K562 (cell line): ENCODE results near the gene SLC35F5.

Source experiments
- BCOR ChIP-seq: fragments of 450-650 bp; IDR thresholded peaks from 2 replicates; pipeline ENCODE4 v1.6.1; 2016
- BMI1 ChIP-seq: fragments of 150-350 bp; IDR thresholded peaks from 2 replicates; pipeline ENCODE4 v1.6.1; 2014; ENCODE audit warnings: low read length
- TF ChIP-seq, protein P1 (sequence below), 3 experiments: IDR thresholded peaks in 2 of 3; conservative IDR thresholded peaks in 1 of 3; 2 replicates each; pipeline ENCODE4 v1.5.1; 2011 to 2012; ENCODE audit warnings: low read length in 3 of 3, mild to moderate bottlenecking in 3 of 3, control low read depth in 2 of 3, improper control_type of control experiment in 1 of 3, inconsistent platforms in 1 of 3, low read depth in 1 of 3, mixed read lengths in 1 of 3, moderate library complexity in 1 of 3; ENCODE audit not compliant: insufficient read depth in 2 of 3

DNA sequence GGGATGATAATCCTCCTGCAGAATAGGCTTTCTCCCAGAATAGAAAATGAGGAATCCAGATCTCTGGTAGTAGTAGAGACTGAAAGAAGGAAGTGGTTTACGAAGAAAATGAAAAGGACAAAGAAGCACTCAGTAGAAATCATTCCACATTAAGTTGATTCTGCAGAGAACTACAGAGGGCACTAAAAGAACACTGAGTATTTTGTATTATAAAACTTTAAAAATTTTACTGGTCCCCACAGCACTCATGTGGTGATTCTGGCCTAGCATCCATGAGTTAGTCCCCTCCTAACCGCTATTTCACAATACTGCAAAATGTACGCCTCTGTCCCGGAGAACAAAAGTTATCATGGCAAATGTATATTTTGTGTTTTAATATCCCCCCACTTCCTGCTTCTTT, 42.9 kb upstream of the SLC35F5 start:
- TF ChIP-seq, protein P1, sequence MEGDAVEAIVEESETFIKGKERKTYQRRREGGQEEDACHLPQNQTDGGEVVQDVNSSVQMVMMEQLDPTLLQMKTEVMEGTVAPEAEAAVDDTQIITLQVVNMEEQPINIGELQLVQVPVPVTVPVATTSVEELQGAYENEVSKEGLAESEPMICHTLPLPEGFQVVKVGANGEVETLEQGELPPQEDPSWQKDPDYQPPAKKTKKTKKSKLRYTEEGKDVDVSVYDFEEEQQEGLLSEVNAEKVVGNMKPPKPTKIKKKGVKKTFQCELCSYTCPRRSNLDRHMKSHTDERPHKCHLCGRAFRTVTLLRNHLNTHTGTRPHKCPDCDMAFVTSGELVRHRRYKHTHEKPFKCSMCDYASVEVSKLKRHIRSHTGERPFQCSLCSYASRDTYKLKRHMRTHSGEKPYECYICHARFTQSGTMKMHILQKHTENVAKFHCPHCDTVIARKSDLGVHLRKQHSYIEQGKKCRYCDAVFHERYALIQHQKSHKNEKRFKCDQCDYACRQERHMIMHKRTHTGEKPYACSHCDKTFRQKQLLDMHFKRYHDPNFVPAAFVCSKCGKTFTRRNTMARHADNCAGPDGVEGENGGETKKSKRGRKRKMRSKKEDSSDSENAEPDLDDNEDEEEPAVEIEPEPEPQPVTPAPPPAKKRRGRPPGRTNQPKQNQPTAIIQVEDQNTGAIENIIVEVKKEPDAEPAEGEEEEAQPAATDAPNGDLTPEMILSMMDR (IDR thresholded peaks at IDR 0.05 in 2 of 3, conservative IDR thresholded peaks at IDR 0.05 in 1 of 3; ENCODE audit: insufficient read depth in 2 of 3, low read depth in 1 of 3, low read length in 3 of 3) = peak in 1 of 3 experiments; percentile 29; a peak in 2 of 6 replicates
- no peak for TF ChIP-seq BMI1
- TF ChIP-seq BCOR = no peak
